HG03064 (cell line): ENCODE results near the gene CDH23.

Experiments used
- ATAC-seq: cut with Tn5 transposase; IDR thresholded peaks from one replicate; pipeline ENCODE4 v1.9.1; 2021; ENCODE audit warnings: low read depth; ENCODE audit not compliant: unreplicated experiment

The CDH23 gene

DNA sequence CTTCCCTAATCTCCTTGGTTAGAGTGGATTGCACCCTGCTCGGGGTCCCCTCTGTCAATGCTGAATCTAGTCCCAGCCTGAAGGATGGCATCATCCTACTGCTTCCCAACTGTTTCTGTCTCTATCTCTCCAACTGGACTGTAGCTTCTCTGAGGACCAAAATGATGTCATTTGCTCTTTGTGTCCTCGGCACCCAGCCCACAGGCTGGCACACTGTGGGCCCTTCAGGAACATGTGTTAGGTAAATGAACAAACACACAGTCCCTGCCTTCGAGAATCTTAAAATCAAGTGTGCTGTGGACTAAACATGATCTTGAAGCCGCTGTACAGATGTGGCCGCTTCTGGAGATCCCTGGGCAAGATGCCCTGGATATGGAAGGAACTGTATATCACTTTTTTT lies 5.0 kb upstream of the CDH23 start:
- ATAC-seq, result no peak

DNA sequence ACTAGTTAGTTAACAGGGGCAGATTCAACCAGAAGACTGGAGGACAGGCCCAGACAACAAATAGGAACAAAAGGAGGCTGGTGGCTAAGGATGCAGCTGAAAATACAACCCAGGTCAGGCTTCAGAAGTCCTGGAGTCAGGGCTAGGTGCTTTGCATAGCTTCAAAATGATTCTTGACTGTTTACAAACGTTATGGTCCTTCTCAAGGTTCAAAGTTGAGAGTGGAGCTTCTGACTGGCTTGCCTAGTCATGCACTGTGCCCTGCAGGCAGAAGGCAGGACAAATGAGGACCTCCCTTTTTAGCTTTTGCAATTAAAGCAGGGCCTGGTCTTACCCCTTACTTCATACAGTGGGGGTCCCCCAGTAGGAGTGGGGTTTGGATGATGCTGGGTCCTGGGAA lies 4.4 kb upstream of the CDH23 start:
- no peak for ATAC-seq

- ATAC-seq, result no peak
Measured at GRCh38 chr10:71392791-71393781, 3.6 kb upstream of the CDH23 start.

- ATAC-seq, result no peak
Measured at GRCh38 chr10:71393841-71394475, 2.8 kb upstream of the CDH23 start.

DNA sequence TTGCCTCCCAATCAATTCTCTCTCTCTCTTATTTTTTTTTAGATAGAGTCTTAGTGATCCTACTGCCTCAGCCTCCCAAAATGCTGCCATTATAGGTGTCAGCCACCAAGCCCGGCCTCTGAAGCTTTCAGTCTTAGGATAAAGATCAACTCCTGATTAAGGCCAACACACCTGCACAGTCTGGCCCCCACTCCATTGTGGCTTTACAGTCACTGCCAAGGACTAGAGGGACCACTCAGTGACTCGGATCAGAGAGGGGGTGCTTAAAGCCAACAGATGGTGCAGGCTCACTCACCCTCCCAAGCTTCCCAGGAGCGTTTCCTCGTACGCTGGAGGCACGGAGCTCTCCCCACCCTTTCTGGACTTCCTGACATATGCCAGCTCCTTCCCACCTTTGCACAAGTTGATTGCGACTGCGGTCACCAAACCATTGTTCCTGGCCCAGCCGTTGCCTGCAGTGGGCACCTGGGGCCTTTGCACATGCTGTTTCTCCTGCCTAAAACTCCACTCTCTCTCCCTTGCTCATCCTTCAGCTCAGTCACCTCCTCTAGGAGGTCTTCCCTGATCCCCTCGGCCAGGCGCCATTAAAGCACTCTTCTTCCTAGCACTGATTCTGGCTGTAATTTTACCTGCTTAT lies 1.7 kb upstream of the CDH23 start:
- ATAC-seq, result no peak

DNA sequence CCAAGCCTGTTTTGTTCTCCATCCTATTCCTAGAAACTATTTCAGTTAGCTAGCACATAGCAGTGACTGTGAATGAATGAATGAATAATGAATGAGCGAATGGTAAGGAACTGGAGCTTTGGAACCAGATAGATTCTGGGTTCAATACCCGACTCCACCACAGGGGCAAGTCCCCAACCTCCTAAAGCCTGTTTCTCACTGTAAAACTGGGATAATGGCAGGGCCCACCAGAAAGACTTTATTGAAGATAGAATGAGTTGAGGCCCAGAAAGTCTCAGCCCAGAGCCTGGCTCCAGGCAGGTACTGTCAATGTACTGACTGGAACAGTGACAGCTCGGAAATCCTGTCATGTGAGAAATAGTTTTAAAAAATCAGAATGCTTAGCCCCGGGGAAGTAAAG lies 1.1 kb upstream of the CDH23 start:
- ATAC-seq, result no peak

GRCh38 chr10:71396084-71396710 lies 523 bp upstream of the CDH23 start:
- no peak for ATAC-seq

DNA sequence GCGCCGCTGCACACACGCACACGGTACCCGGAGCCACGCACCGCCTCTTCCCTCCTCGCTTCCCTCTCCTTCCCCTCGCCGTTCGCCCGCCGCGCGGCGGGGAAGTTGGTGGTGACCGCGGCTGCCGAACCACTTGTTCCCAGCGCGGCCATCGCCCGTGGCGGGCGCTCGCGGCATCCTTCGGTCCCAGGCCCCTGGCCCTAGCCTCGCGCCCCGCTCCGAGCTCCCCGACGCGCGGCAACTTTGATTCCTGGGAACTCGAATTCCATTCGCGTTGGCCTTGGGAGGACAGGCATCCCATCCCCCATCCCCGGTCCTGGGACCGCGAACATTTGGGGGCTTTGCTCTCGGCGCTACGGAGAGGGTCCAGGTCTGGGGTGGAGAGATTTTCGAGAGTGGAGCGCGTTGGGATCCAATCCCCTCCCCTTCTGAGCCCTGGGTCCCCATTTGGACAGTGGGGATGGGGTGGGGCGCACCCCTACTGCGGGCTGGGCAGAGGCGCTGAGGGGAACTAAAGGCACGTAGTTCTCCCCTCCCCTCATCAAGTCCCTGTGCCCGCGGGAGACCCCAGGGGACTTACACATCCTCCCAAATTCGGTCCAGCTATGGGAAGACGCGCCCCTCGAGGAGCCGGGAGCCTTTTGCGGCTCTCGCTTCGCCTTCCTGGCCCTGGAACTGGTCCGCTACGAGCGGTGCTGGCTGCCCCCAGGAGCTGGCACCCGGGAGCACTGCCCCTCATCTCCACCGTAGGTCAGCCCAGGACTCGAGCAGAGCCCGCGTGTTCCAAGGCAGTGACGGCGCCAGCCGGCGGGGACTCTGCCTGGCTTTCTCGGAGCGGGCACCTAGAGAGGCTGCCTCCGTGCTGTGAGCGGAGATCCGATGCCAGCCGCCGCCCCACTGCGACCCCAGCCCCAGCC lies 834 bp downstream of the CDH23 start:
- ATAC-seq, result no peak

GRCh38 chr10:71398976-71399375 lies 2.3 kb downstream of the CDH23 start:
- no peak for ATAC-seq

- ATAC-seq, result no peak
Measured at GRCh38 chr10:71399946-71400345, 3.2 kb downstream of the CDH23 start.

DNA sequence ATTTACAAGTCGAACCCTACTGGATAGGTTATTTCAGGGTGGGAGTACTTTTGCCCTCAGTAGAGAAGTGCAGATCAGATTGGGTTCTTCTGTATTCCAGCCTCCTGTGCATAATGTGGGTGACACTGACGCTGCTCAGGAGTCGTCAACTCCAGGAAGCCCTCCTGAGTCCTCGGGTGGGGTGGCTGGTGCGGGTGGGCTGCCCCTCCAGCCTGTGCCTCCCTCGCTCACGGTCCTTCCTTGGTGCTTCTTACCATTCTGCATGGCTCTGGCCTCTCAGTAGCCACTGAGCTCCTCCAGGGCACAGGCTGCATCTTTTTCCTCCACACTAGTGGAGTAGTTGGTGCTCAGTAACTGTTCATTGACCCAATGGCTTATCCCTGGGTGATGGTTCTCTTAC lies 4.3 kb downstream of the CDH23 start:
- no peak for ATAC-seq

DNA sequence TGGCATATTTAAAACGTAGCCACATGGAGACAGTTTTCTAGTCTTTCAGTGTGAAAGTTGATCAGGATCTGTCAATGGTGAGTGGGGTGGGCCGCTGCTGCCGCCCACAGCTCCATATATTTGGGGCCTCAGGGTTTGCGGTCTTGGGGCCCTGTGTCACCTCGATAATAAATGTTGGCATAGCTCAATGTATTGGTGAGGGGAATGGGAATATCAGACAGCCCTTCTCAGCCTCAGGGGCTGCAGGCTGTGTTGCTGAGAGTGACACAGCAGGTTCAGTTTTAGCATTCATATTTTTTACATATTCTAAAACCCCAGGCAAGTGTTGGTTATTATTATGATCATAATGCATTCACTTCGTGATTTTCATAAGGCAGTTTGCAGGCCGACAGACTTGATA lies 5.3 kb downstream of the CDH23 start:
- ATAC-seq, result no peak

GRCh38 chr10:71404503-71405295 lies 8.0 kb downstream of the CDH23 start:
- ATAC-seq, result no peak

GRCh38 chr10:71406878-71407277 lies 10.2 kb downstream of the CDH23 start:
- no peak for ATAC-seq

DNA sequence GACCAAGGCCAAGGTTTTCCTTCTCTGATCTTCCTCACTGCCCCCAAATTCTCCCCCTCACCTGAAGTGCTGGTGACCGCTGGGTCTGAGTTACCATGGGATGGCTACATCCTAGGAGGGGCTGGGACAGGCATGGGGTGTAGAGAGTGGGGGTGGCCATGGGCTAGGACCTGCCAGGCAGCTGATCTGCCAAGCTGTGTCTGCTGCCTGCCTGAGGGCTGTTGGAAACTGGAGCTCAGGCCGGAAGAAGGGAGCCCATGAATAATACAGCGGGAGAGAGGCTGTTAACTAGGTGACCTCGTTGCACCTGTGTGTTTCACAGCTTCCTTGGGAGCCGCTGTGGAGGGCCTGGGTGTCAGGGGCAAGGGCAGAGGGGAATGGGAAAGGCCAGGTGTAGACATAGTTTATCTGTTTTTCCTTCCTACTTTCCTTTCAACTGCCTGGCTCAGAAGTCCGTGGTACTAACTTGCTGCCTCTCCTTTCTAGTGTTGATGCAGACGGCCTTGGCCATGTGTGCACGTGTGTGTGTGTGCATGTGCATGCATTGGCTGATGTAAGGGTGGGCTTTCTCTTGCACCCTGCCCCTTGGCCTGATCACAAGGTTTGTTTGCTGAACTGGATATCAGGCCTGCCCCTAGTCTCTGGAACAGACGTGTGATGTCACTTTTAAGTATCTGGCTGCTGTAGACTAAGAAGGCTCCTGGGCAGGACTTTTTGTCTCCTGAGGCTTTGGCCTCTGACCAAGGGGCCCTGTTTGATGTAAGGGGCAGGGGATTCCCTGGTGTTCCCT lies 11.9 kb downstream of the CDH23 start:
- no peak for ATAC-seq

GRCh38 chr10:71409516-71410104 lies 12.9 kb downstream of the CDH23 start:
- no peak for ATAC-seq

GRCh38 chr10:71413581-71413980 lies 16.9 kb downstream of the CDH23 start:
- no peak for ATAC-seq

DNA sequence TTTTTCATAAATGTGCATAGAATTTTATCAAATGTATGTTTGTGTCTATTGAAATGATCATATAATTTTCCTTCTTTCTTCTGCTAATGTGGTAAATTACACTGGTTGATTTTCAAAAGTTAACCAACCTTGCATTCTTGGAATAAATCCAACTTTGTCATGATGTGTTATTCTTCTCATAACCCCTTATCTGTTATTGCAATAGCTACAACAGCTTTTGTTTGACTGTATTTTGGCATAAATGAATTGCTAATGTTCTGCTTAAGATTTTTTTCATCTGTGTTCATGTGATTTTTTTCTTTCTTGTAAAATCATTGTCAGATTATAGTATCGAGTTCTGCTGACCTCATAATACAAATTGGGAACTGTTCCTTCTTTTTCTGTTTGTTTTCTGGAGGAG lies 17.6 kb downstream of the CDH23 start:
- ATAC-seq, result no peak
